Ovary (tissue), 3 donors: ENCODE data around the gene INSYN2A.

Source experiments
- CTCF ChIP-seq, 3 donors: fragments of 450-650 bp in 2 of 3; fragments of 200-600 bp in 1 of 3; IDR thresholded peaks; one replicate each; pipeline versions ENCODE4 v1.5.1 to v1.8.0; 2016 to 2022; ENCODE audit warnings: antibody characterized with exemption in 3 of 3, mild to moderate bottlenecking in 1 of 3
- EP300 ChIP-seq: sonication (generic); formaldehyde crosslinking; IDR thresholded peaks from one replicate; pipeline ENCODE4 v1.6.1; 2017; ENCODE audit warnings: antibody characterized with exemption
- POLR2A ChIP-seq: fragments of 450-650 bp; IDR thresholded peaks from one replicate; pipeline ENCODE4 v1.6.1; 2017; ENCODE audit warnings: antibody characterized with exemption, mild to moderate bottlenecking, moderate library complexity
- donor health status: DM: no; HTN: no; CAD: no.

GRCh38 chr10:127243490-127244272 is 47.3 kb upstream of the INSYN2A start:
- TF ChIP-seq CTCF (IDR thresholded peaks at IDR 0.05) = no peak
- TF ChIP-seq POLR2A = no peak
- TF ChIP-seq EP300 = no peak
